GM12878 (cell line): Measurements from ENCODE around the gene TUFM. TPM values are rescaled to one million over a fixed set of nuclear protein-coding genes. Genes with fewer than 3 reads are reported as not detected.

Source experiments
- EZH2 ChIP-seq: IDR thresholded peaks from 2 replicates; pipeline ENCODE4 v1.6.1; 2012; ENCODE audit warnings: low read depth, mild to moderate bottlenecking, control low read depth, inconsistent platforms, low read length, borderline replicate concordance; ENCODE audit not compliant: control insufficient read depth
- FOS ChIP-seq: IDR thresholded peaks from 3 replicates; pipeline ENCODE4 v1.6.1; 2011; ENCODE audit warnings: borderline replicate concordance; ENCODE audit not compliant: insufficient read length; ENCODE audit errors: extremely low read depth
- NFYB ChIP-seq: IDR thresholded peaks from 2 replicates; pipeline ENCODE4 v1.6.1; 2011; ENCODE audit warnings: low read depth, mild to moderate bottlenecking, low read length, improper control_type of control experiment, moderate library complexity; ENCODE audit not compliant: insufficient read depth
- PML ChIP-seq: IDR thresholded peaks from 2 replicates; pipeline ENCODE4 v1.6.1; 2012; ENCODE audit warnings: low read length, inconsistent platforms
- POLR2A ChIP-seq: IDR thresholded peaks from 2 replicates; pipeline ENCODE4 v1.6.1; 2011; ENCODE audit warnings: low read depth, mild to moderate bottlenecking, low read length
- RAD21 ChIP-seq: IDR thresholded peaks from 2 replicates; pipeline ENCODE4 v1.6.1; 2011; ENCODE audit warnings: mild to moderate bottlenecking, low read depth, low read length, moderate library complexity; ENCODE audit not compliant: insufficient read depth
- SREBF1 ChIP-seq: IDR thresholded peaks from 2 replicates; pipeline ENCODE4 v1.6.1; 2012; ENCODE audit warnings: mild to moderate bottlenecking, low read length
- TCF7 ChIP-seq: IDR thresholded peaks from 2 replicates; pipeline ENCODE4 v1.6.1; 2014; ENCODE audit warnings: antibody characterized with exemption, borderline replicate concordance
- YBX1 ChIP-seq: fragments of 450-650 bp; IDR thresholded peaks from 2 replicates; pipeline ENCODE4 v1.6.1; 2016; ENCODE audit warnings: antibody characterized with exemption
- polyA plus RNA-seq, 11 experiments: library from polyadenylated mRNA; depleted of rRNA in 4 of 11; unstranded in 6 of 11; stranded (reverse) in 5 of 11; fragments of >200 nt; fragmentation: Nextera tagmentation in 4 of 11; fragmentation: Illumina TruSeq in 1 of 11; extraction: Ambion mirVana in 4 of 11; extraction: Trizol in 1 of 11; gene quantifications; 1 replicate in 1 of 11; 2 replicates in 10 of 11; pipeline versions ENCODE4 v1.2.1 to v1.2.3, GENCODE V29; 2011 to 2016; ENCODE audit warnings: inconsistent platforms in 2 of 11, missing spikeins in 2 of 11, low read depth in 1 of 11
- total RNA-seq, 4 experiments: library from RNA; depleted of rRNA in 3 of 4; stranded (reverse); fragments of >200 nt in 3 of 4; fragmentation: Illumina TruSeq in 1 of 4; extraction: Trizol in 1 of 4; gene quantifications; 2 replicates each; pipeline versions ENCODE4 v1.2.1 to v1.2.3, GENCODE V29; 2013 to 2021
- TF ChIP-seq, protein P1 (sequence below): fragments of 450-650 bp; IDR thresholded peaks from 2 replicates; pipeline ENCODE4 v1.6.1; 2016; ENCODE audit warnings: mild to moderate bottlenecking
- TF ChIP-seq, protein P2 (sequence below): fragments of 450-650 bp; IDR thresholded peaks from 2 replicates; pipeline ENCODE4 v1.6.1; 2018; ENCODE audit warnings: borderline replicate concordance, mild to moderate bottlenecking; ENCODE audit not compliant: partially characterized antibody
- TF ChIP-seq, protein P3 (sequence below): IDR thresholded peaks from 2 replicates; pipeline ENCODE4 v1.6.1; 2012; ENCODE audit warnings: mild to moderate bottlenecking, low read depth, low read length
- TF ChIP-seq, protein P4 (sequence below): fragments of 450-650 bp; formaldehyde crosslinking; IDR thresholded peaks from 2 replicates; pipeline ENCODE4 v1.4.0; 2022; ENCODE audit warnings: mild to moderate bottlenecking, moderate library complexity

Gene TUFM
- total and polyA plus RNA-seq, 10 of the 15 experiments (the other 5 are each of a cell fraction or from before 2014, with no cell fraction given): 23.4 to 354 (median 182) TPM

DNA sequence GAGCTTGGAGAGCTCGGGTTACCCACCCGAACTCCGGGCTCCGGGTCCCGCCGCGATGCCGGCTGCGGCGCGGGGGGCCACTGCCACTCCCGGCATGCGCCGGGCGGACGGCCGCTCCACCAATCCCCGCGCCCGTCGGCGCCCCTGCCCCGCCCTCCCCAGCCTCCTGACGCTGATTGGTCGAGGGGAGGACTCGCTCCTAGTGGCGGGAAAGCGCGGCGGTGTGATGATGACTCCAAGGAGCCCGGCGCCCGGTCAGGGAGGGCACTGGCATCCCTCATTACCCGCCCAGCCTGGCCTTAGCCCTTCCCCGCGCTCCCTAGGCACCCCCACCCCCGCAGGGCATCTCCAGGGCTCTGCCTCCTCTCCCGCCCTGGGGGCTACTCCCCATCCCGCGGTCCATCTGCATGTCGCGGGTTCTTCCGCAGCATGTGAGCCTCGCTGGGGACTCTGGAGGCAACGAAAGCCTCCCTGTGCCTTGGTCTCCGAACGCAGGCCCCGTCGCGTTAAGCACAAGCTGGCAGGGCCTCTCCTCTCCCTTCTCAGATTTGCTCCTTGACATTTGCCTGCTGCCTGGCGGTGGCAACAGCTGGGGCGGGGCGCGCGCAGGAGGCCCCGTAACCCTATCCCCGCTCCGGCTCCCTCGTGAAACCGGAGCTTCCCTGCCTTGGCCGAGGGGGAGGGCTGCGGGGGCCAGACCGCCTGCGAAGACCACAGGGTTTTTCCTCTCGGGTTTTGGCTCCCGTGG is 33.9 kb upstream of the TUFM start (continued):
- TF ChIP-seq, protein P1, sequence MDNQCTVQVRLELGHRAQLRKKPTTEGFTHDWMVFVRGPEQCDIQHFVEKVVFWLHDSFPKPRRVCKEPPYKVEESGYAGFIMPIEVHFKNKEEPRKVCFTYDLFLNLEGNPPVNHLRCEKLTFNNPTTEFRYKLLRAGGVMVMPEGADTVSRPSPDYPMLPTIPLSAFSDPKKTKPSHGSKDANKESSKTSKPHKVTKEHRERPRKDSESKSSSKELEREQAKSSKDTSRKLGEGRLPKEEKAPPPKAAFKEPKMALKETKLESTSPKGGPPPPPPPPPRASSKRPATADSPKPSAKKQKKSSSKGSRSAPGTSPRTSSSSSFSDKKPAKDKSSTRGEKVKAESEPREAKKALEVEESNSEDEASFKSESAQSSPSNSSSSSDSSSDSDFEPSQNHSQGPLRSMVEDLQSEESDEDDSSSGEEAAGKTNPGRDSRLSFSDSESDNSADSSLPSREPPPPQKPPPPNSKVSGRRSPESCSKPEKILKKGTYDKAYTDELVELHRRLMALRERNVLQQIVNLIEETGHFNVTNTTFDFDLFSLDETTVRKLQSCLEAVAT: no peak
- TF ChIP-seq EZH2 (no peak), POLR2A (peak; percentile 64), NFYB (peak; percentile 98), YBX1 (no peak), TCF7 (no peak), SREBF1 (no peak), PML (no peak), FOS (peak; percentile 16), RAD21 (no peak)
- TF ChIP-seq, protein P2, sequence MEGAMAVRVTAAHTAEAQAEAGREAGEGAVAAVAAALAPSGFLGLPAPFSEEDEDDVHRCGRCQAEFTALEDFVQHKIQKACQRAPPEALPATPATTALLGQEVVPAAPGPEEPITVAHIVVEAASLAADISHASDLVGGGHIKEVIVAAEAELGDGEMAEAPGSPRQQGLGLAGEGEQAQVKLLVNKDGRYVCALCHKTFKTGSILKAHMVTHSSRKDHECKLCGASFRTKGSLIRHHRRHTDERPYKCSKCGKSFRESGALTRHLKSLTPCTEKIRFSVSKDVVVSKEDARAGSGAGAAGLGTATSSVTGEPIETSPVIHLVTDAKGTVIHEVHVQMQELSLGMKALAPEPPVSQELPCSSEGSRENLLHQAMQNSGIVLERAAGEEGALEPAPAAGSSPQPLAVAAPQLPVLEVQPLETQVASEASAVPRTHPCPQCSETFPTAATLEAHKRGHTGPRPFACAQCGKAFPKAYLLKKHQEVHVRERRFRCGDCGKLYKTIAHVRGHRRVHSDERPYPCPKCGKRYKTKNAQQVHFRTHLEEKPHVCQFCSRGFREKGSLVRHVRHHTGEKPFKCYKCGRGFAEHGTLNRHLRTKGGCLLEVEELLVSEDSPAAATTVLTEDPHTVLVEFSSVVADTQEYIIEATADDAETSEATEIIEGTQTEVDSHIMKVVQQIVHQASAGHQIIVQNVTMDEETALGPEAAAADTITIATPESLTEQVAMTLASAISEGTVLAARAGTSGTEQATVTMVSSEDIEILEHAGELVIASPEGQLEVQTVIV: no peak
- TF ChIP-seq, protein P3, sequence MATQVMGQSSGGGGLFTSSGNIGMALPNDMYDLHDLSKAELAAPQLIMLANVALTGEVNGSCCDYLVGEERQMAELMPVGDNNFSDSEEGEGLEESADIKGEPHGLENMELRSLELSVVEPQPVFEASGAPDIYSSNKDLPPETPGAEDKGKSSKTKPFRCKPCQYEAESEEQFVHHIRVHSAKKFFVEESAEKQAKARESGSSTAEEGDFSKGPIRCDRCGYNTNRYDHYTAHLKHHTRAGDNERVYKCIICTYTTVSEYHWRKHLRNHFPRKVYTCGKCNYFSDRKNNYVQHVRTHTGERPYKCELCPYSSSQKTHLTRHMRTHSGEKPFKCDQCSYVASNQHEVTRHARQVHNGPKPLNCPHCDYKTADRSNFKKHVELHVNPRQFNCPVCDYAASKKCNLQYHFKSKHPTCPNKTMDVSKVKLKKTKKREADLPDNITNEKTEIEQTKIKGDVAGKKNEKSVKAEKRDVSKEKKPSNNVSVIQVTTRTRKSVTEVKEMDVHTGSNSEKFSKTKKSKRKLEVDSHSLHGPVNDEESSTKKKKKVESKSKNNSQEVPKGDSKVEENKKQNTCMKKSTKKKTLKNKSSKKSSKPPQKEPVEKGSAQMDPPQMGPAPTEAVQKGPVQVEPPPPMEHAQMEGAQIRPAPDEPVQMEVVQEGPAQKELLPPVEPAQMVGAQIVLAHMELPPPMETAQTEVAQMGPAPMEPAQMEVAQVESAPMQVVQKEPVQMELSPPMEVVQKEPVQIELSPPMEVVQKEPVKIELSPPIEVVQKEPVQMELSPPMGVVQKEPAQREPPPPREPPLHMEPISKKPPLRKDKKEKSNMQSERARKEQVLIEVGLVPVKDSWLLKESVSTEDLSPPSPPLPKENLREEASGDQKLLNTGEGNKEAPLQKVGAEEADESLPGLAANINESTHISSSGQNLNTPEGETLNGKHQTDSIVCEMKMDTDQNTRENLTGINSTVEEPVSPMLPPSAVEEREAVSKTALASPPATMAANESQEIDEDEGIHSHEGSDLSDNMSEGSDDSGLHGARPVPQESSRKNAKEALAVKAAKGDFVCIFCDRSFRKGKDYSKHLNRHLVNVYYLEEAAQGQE: no peak
- TF ChIP-seq, protein P4, sequence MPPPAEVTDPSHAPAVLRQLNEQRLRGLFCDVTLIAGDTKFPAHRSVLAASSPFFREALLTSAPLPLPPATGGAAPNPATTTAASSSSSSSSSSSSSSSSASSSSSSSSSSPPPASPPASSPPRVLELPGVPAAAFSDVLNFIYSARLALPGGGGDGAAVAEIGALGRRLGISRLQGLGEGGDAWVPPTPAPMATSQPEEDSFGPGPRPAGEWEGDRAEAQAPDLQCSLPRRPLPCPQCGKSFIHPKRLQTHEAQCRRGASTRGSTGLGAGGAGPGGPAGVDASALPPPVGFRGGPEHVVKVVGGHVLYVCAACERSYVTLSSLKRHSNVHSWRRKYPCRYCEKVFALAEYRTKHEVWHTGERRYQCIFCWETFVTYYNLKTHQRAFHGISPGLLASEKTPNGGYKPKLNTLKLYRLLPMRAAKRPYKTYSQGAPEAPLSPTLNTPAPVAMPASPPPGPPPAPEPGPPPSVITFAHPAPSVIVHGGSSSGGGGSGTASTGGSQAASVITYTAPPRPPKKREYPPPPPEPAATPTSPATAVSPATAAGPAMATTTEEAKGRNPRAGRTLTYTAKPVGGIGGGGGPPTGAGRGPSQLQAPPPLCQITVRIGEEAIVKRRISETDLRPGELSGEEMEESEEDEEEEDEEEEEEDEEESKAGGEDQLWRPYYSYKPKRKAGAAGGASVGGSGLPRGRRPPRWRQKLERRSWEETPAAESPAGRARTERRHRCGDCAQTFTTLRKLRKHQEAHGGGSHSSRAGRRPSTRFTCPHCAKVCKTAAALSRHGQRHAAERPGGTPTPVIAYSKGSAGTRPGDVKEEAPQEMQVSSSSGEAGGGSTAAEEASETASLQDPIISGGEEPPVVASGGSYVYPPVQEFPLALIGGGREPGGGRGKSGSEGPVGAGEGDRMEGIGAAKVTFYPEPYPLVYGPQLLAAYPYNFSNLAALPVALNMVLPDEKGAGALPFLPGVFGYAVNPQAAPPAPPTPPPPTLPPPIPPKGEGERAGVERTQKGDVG: no peak
